Measurements from ENCODE around the gene AMIGO3.
"Not testable (repeated sequence)": the region's sequence is repeated elsewhere in the genome, so short reads cannot be mapped to it uniquely, and the experiment has no call there.

AMIGO3 gene

DNA sequence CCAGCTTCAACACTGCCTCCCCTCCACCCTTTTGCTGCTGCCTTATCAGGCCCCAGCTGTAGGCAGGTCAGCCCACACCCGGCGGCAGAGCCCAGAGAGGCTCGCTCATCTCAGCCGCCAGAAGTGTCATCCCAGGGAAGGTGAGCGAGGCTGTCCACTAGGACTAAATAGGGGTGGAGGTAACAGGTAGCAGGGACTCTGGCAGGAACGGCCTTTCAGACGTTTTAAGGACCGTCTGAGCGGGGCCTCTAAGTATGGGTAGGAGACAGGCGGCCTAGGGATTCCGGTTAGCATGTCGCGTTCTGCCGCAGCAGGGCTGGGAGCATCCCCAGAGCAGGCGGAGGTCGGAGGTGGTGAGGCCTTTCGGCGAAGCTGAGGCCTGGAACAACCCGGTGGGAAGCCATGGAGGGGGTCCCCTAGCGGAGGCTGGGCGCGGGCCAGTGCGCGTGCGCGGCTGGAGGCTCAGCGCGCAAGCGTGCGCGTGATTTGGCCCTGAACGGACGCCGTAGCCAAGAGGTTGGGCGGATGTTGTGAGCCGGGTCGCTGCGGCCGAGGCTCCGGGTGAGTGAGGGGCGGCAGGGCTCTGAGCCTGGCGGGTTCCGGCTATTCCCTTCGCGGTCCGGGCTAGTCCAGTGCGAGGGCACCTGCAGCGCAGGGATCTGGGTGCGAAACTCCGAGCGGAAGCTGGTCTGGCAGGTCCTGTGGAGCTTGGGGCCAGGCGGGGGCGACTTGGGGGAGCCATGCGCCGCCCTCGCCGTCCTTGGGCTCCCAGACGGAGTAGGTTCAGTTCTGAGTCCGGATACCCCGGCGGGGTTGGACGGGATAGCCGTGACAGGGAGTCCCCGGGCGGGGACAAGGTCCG lies 30.2 kb downstream of the AMIGO3 start, which contains the start of the genes MST1 and RNF123:
MST1 (minus strand) TSS at position 429 of the 862 bp plus-strand sequence. CDS start 783 bp downstream, outside the sequence.
RNF123 (plus strand) TSS at position 512 of the 862 bp plus-strand sequence. CDS start 1,609 bp downstream, outside the sequence.
- no peak for DNase-seq
- TF ChIP-seq GATA1 (IDR thresholded peaks at IDR 0.05; ENCODE audit: low read depth, low read length): no peak
- TF ChIP-seq POLR2A (IDR thresholded peaks at IDR 0.05; ENCODE audit: low read length): peak; percentile 84

GRCh38 chr3:49688338-49689045 lies 31.0 kb downstream of the AMIGO3 start:
- DNase-seq: not testable (repeated sequence)

DNA sequence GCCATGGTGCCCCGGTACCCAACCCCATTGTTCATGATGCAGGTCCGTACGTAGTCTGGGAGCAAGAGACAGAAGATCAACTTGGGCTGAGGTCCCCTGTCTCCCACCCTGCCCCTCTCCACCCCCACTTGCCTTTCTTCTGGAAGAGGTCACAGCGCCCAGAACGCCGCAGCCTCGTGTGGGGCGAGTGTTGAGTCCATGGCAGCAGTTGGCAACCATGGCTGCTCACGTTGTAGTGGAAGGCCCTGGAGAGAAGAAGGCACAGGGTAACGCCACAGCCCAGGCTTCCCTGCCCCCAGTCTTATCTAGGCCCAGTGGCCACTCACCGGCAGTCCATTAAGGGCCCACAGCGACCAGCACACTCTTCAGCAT lies 32.1 kb downstream of the AMIGO3 start:
- not testable (repeated sequence) for DNase-seq

- TF ChIP-seq POLR2A (IDR thresholded peaks at IDR 0.05; ENCODE audit: low read length): peak; percentile 40
- DNase-seq: not testable (repeated sequence)
Observed at GRCh38 chr3:49686769-49687423, 32.6 kb downstream of the AMIGO3 start.

- TF ChIP-seq POLR2A (IDR thresholded peaks at IDR 0.05; ENCODE audit: low read length): peak; percentile 27
- DNase-seq: not testable (repeated sequence)
Observed at GRCh38 chr3:49686346-49686745, 33.1 kb downstream of the AMIGO3 start.

DNA sequence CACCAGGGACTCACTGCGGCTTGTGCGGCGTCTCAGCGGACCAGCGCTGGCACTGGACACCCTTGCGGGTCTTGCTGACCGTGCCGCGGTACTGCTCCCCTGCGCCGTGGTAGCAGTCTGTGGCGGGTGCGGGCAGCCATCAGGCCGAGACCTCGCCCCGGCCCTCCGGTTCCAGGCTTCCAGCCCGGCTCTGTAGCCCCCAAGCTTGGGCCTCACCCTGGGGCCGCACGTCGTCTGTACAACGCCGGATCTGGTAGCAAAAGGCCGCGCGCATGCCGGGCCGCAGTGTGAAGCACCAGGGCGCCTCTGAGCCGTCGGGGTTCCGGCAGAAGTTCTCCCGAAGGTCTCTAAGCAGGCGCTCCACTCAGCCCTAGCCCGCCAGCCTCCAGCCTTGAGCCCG lies 33.6 kb downstream of the AMIGO3 start:
- not testable (repeated sequence) for DNase-seq

- not testable (repeated sequence) for DNase-seq
Observed at GRCh38 chr3:49685103-49685502, 34.4 kb downstream of the AMIGO3 start.

DNA sequence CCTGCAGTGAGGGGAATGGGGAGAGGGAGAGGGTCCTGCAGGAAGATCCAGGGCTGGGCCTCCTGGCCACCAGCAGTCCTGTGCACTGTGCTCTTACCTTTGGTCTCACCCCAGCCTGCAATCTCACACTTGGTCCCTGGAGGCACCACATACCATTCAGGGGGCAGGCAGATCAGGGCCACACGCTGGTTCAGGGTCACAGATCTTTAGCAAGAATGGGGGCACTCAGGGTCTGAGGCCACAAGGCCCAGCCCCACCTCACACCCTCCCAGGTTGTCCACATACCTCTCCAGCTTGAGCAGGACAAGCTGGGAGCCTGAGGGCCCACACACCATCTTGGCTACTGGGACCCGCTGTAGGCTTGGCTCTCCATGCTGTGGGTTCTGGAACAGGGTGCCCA lies 35.0 kb downstream of the AMIGO3 start:
- not testable (repeated sequence) for DNase-seq

- TF ChIP-seq POLR2A (IDR thresholded peaks at IDR 0.05; ENCODE audit: low read length) (no peak), GATA1 (IDR thresholded peaks at IDR 0.05; ENCODE audit: low read depth, low read length) (no peak)
- no peak for DNase-seq
Observed at GRCh38 chr3:49683162-49683561, 36.3 kb downstream of the AMIGO3 start.

DNA sequence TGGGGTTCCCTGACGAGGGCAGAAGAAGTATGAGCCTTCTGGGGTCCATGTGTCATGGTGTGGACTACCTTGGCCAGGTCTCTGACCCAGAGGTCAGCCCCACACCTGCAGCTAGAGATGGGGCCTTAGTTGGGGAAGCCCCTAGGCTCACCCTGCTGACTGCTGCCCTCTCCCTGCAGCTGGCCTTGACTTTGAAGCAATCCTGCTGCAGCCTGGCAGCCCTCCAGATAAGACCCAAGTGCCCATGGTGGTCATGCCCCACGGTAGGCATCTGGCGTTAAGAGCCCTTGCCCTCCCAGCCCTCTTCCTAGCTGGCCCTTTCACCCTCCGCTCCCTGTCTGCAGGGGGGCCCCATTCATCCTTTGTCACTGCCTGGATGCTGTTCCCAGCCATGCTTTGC lies 37.9 kb downstream of the AMIGO3 start:
- DNase-seq: no peak
- TF ChIP-seq GATA1 (IDR thresholded peaks at IDR 0.05; ENCODE audit: low read depth, low read length) (no peak), POLR2A (IDR thresholded peaks at IDR 0.05; ENCODE audit: low read length) (no peak)

DNA sequence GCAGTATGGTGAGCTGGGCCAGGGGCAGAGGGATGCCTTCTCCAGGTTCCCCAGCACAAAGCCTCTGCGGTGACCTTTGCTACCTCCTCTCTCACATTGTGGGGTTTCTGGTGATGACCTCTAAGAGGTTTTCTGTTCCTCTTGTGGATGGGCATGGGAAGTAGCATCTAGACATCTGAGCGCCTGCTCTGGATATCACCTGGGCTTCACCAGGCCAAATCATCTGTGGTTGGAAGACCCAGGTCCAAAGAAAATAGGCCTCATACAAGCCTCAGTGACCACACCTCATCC lies 38.3 kb downstream of the AMIGO3 start:
- DNase-seq: no peak
- no peak for TF ChIP-seq POLR2A (IDR thresholded peaks at IDR 0.05; ENCODE audit: low read length)
- no peak for TF ChIP-seq GATA1 (IDR thresholded peaks at IDR 0.05; ENCODE audit: low read depth, low read length)

DNA sequence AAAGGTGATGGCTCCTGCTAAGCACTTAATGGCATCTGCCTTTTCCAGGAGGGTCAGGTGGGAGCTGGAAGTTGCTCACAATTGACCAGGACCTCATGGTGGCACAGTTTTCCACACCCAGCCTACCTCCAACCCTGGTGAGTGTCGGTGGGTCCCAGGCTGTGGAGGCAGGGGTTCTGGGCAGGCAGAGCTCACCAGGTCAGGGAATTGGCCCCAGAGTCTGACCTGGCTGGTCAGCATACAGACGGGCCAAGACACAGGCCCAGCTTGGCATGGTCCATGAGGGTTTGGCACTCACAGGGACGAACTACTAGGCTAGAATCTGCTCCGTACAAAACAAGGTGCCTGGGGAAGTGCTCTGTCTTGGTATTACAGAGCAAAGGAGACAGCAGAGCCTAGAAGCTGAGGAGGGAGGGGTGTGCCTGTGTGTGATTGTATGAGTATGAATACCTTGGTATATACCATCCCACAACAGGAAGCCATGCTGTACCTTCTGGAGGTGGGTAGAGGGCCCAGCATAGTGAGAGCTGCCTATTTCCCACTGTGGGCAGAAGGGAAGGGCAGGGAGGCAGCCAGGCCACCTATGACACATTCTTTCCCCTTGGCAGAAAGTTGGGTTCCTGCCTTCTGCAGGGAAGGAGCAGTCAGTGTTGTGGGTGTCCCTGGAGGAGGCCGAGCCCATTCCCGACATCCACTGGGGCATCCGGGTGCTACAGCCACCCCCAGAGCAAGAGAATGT lies 38.8 kb downstream of the AMIGO3 start:
- TF ChIP-seq GATA1 (IDR thresholded peaks at IDR 0.05; ENCODE audit: low read depth, low read length) (no peak), POLR2A (IDR thresholded peaks at IDR 0.05; ENCODE audit: low read length) (no peak)
- DNase-seq: no peak

- no peak for DNase-seq
- TF ChIP-seq GATA1 (IDR thresholded peaks at IDR 0.05; ENCODE audit: low read depth, low read length) (no peak), POLR2A (IDR thresholded peaks at IDR 0.05; ENCODE audit: low read length) (no peak)
Observed at GRCh38 chr3:49675912-49676311, 43.6 kb downstream of the AMIGO3 start.

DNA sequence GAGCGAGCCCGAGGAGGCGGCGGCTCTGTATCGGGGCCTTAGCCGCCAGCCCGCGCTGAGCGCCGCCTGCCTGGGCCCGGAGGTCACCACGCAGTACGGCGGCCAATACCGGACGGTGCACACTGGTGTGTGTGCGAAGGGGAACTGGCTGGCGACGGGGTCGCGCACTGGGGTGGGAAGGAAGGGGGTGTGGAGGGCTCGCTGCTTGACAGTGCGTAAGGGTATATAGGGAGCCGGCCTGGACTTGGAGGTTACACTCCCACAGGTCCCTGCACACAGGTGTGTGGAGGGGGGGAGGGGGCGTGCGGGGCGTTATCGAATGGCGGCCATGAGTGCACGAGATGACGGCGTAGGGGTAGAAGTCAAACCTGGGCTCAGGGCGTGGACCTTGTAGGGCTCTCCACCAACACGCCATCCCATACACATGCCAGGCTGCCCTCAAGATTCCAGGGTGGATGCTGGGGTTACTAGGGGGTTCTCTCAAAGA lies 44.9 kb downstream of the AMIGO3 start:
- DNase-seq: no peak
- TF ChIP-seq GATA1 (IDR thresholded peaks at IDR 0.05; ENCODE audit: low read depth, low read length) (no peak), POLR2A (IDR thresholded peaks at IDR 0.05; ENCODE audit: low read length) (no peak)

Measured in erythroblast (primary cell).